RPMI7951 (cell line): ENCODE data around the gene RFC1. TPM values are rescaled to one million over a fixed set of nuclear protein-coding genes. Genes with fewer than 3 reads are reported as not detected.

Source experiments
- total RNA-seq: library from RNA; depleted of rRNA; stranded (reverse); fragments of >200 nt; shearing (Covaris generic); gene quantifications from 2 replicates; pipeline ENCODE4 v1.2.3, GENCODE V29; 2014; rRNA removed

RFC1 gene
- total RNA-seq, 1 experiment from 2014 or later: 42.7 TPM

Other genes starting within 250 kb of the RFC1 start
- 13.9 and 14.9 TPM in 2 replicates for gene WDR19, start 183.8 kb downstream of the RFC1 start, total RNA-seq
- gene KLB, start 40.6 kb upstream of the RFC1 start, total RNA-seq: not detected in 2 replicates
- gene RPL9, start 92.6 kb upstream of the RFC1 start, total RNA-seq: 1,530 and 1,643 TPM in 2 replicates
- gene LIAS, start 92.7 kb upstream of the RFC1 start, total RNA-seq: 8.1 and 11.0 TPM in 2 replicates
- gene UGDH, start 161.1 kb upstream of the RFC1 start, total RNA-seq: 50.3 and 52.3 TPM in 2 replicates